Neural progenitor cell (in vitro differentiated cells): ENCODE measurements around the gene SUGP1. TPM values are rescaled to one million over a fixed set of nuclear protein-coding genes. Genes with fewer than 3 reads are reported as not detected.

Experiments
- DNase-seq: peaks from one replicate; pipeline ENCODE4 v3.0.0-alpha.2; 2016; ENCODE audit warnings: low spot score
- H2AFZ ChIP-seq: fragments of 200-600 bp; sonication (generic); replicated peaks from 2 replicates; pipeline ENCODE4 v1.6.1; 2016; ENCODE audit warnings: antibody characterized with exemption
- H3F3A ChIP-seq: fragments of 200-600 bp; sonication (generic); 2 replicates; pipeline ENCODE4 v1.6.1; 2016; ENCODE audit warnings: antibody characterized with exemption, low read depth
- H3K27ac ChIP-seq: fragments of 200-600 bp; sonication (generic); 2 replicates; pipeline ENCODE4 v1.5.1; 2016; ENCODE audit warnings: mild to moderate bottlenecking
- H3K27me3 ChIP-seq: fragments of 200-600 bp; sonication (generic); 2 replicates; pipeline ENCODE4 v1.6.1; 2016; ENCODE audit warnings: mild to moderate bottlenecking, moderate library complexity
- H3K36me3 ChIP-seq: fragments of 200-600 bp; sonication (generic); 2 replicates; pipeline ENCODE4 v1.5.1; 2016
- H3K4me1 ChIP-seq: fragments of 200-600 bp; sonication (generic); 2 replicates; pipeline ENCODE4 v1.6.1; 2016; ENCODE audit warnings: mixed run types
- H3K4me2 ChIP-seq: fragments of 200-600 bp; sonication (generic); 2 replicates; pipeline ENCODE4 v1.6.1; 2016
- H3K4me3 ChIP-seq: fragments of 200-600 bp; sonication (generic); 2 replicates; pipeline ENCODE4 v1.5.1; 2016
- H3K79me2 ChIP-seq: fragments of 200-600 bp; sonication (generic); 2 replicates; pipeline ENCODE4 v1.6.1; 2016; ENCODE audit warnings: low read depth
- H3K9ac ChIP-seq: fragments of 200-600 bp; sonication (generic); 2 replicates; pipeline ENCODE4 v1.6.1; 2016
- H3K9me3 ChIP-seq: fragments of 200-600 bp; sonication (generic); 2 replicates; pipeline ENCODE4 v1.5.1; 2016; ENCODE audit warnings: low read depth
- H4K20me1 ChIP-seq: fragments of 200-600 bp; sonication (generic); 2 replicates; pipeline ENCODE4 v1.6.1; 2016; ENCODE audit warnings: low read depth
- H3K27ac Mint-ChIP-seq: 3 replicates; pipeline ENCODE4 v1.8.0; 2021; ENCODE audit warnings: mixed read lengths
- H3K27me3 Mint-ChIP-seq: 2 replicates; pipeline ENCODE4 v1.8.0; 2022; ENCODE audit warnings: low read depth, mild to moderate bottlenecking, inconsistent platforms, moderate library complexity, mixed read lengths; ENCODE audit not compliant: insufficient read depth
- H3K36me3 Mint-ChIP-seq: 3 replicates; pipeline ENCODE4 v1.8.0; 2021; ENCODE audit warnings: mixed read lengths
- H3K4me1 Mint-ChIP-seq: 3 replicates; pipeline ENCODE4 v1.8.0; 2021; ENCODE audit warnings: mixed read lengths
- H3K4me3 Mint-ChIP-seq: 3 replicates; pipeline ENCODE4 v1.8.0; 2021; ENCODE audit warnings: mild to moderate bottlenecking, moderate library complexity, mixed read lengths
- H3K9me3 Mint-ChIP-seq: 3 replicates; pipeline ENCODE4 v1.8.0; 2020; ENCODE audit warnings: mixed read lengths
- CTCF ChIP-seq: fragments of 200-600 bp; sonication (generic); IDR thresholded peaks from 2 replicates; pipeline ENCODE4 v1.5.1; 2017; ENCODE audit warnings: antibody characterized with exemption, mild to moderate bottlenecking
- EZH2 ChIP-seq: fragments of 200-600 bp; sonication (generic); IDR thresholded peaks from 2 replicates; pipeline ENCODE4 v1.6.1; 2017; ENCODE audit warnings: antibody characterized with exemption, mild to moderate bottlenecking, moderate library complexity
- EZH2phosphoT487 ChIP-seq: fragments of 200-600 bp; sonication (generic); IDR thresholded peaks from 2 replicates; pipeline ENCODE4 v1.6.1; 2017; ENCODE audit warnings: antibody characterized with exemption
- total RNA-seq: library from RNA; depleted of rRNA; stranded (reverse); fragments of >200 nt; gene quantifications from 2 replicates; pipeline ENCODE4 v1.2.3, GENCODE V29; 2015; ENCODE audit warnings: low replicate concordance

Gene SUGP1
- total RNA-seq, 1 donor from 2014 or later = 46.1 TPM

GRCh38 chr19:19356500-19356899 lies 36.2 kb upstream of the SUGP1 start:
- no peaks in the 10 kb centered on the region for H3K36me3 ChIP-seq
- H3K27ac Mint-ChIP-seq = no peak overlapping the region
- H3K79me2 ChIP-seq = no peaks in the 10 kb centered on the region

GRCh38 chr19:19355606-19356139 lies 35.4 kb upstream of the SUGP1 start:
- no peaks in the 10 kb centered on the region for H3K4me1 ChIP-seq
- TF ChIP-seq EZH2 = no peak
- TF ChIP-seq CTCF = no peak
- TF ChIP-seq EZH2phosphoT487 = no peak
- no peak for DNase-seq

More at GRCh38 chr19:19356500-19356899, 36.2 kb upstream of the SUGP1 start:
- Histone ChIP-seq H3K4me1 (no peaks in the 10 kb centered on the region), H3K4me3 (no peak overlapping the region), H2AFZ (no peak overlapping the region), H3K9ac (no peak overlapping the region), H3F3A (peaks cover 17% of the 10 kb centered on the region), H3K4me2 (no peak overlapping the region), H3K27ac (no peak overlapping the region), H3K27me3 (no peaks in the 10 kb centered on the region), H4K20me1 (no peaks in the 10 kb centered on the region), H3K9me3 (no peaks in the 10 kb centered on the region)
- H3K9me3 Mint-ChIP-seq = no peaks in the 10 kb centered on the region
- H3K4me3 Mint-ChIP-seq = no peak overlapping the region
- DNase-seq = no peak
- H3K27me3 Mint-ChIP-seq = peaks cover 5% of the 10 kb centered on the region
- peaks cover 9% of the 10 kb centered on the region for H3K36me3 Mint-ChIP-seq
- no peak for TF ChIP-seq CTCF
- peaks cover 6% of the 10 kb centered on the region for H3K4me1 Mint-ChIP-seq

GRCh38 chr19:19354932-19355331 lies 34.6 kb upstream of the SUGP1 start:
- DNase-seq = no peak
- Histone ChIP-seq H3K79me2 (no peaks in the 10 kb centered on the region), H3K27ac (no peak overlapping the region), H3K4me3 (no peak overlapping the region), H3K4me2 (no peak overlapping the region), H3K4me1 (no peaks in the 10 kb centered on the region), H3K9me3 (no peaks in the 10 kb centered on the region), H3K36me3 (no peaks in the 10 kb centered on the region), H3K27me3 (no peaks in the 10 kb centered on the region), H2AFZ (no peak overlapping the region), H4K20me1 (no peaks in the 10 kb centered on the region), H3K9ac (no peak overlapping the region), H3F3A (peaks cover 10% of the 10 kb centered on the region)
- Mint-ChIP-seq H3K4me1 (no peaks in the 10 kb centered on the region), H3K9me3 (no peaks in the 10 kb centered on the region), H3K27ac (no peak overlapping the region), H3K36me3 (peaks cover 9% of the 10 kb centered on the region), H3K27me3 (peaks cover 5% of the 10 kb centered on the region), H3K4me3 (no peak overlapping the region)
- TF ChIP-seq CTCF = no peak
- no peak for TF ChIP-seq EZH2
- TF ChIP-seq EZH2phosphoT487 = no peak

More at GRCh38 chr19:19355606-19356139, 35.4 kb upstream of the SUGP1 start:
- H4K20me1 ChIP-seq = no peaks in the 10 kb centered on the region
- peaks cover 5% of the 10 kb centered on the region for H3K27me3 Mint-ChIP-seq
- no peaks in the 10 kb centered on the region for H3K9me3 ChIP-seq
- H3K9me3 Mint-ChIP-seq = no peaks in the 10 kb centered on the region
- H3K27ac Mint-ChIP-seq = no peak overlapping the region
- no peak overlapping the region for H3K4me3 ChIP-seq
- no peaks in the 10 kb centered on the region for H3K27me3 ChIP-seq
- no peak overlapping the region for H2AFZ ChIP-seq
- H3K79me2 ChIP-seq = no peaks in the 10 kb centered on the region
- no peaks in the 10 kb centered on the region for H3K4me1 Mint-ChIP-seq
- peaks cover 10% of the 10 kb centered on the region for H3F3A ChIP-seq
- no peak overlapping the region for H3K4me3 Mint-ChIP-seq
- no peaks in the 10 kb centered on the region for H3K36me3 ChIP-seq
- no peak overlapping the region for H3K9ac ChIP-seq
- no peak overlapping the region for H3K4me2 ChIP-seq
- H3K27ac ChIP-seq = no peak overlapping the region
- peaks cover 9% of the 10 kb centered on the region for H3K36me3 Mint-ChIP-seq
